AG09319 (cell line): ENCODE data around the gene WWC2.

Source experiments
- DNase-seq: peaks from one replicate; pipeline ENCODE4 v3.0.0-alpha.2; 2010; ENCODE audit warnings: low read depth; ENCODE audit errors: extremely low read depth
- TF ChIP-seq, protein P1 (sequence below): IDR thresholded peaks from 2 replicates; pipeline ENCODE4 v1.5.1; 2011; ENCODE audit warnings: low read depth, mild to moderate bottlenecking, inconsistent platforms, low read length, moderate library complexity

WWC2 gene

DNA sequence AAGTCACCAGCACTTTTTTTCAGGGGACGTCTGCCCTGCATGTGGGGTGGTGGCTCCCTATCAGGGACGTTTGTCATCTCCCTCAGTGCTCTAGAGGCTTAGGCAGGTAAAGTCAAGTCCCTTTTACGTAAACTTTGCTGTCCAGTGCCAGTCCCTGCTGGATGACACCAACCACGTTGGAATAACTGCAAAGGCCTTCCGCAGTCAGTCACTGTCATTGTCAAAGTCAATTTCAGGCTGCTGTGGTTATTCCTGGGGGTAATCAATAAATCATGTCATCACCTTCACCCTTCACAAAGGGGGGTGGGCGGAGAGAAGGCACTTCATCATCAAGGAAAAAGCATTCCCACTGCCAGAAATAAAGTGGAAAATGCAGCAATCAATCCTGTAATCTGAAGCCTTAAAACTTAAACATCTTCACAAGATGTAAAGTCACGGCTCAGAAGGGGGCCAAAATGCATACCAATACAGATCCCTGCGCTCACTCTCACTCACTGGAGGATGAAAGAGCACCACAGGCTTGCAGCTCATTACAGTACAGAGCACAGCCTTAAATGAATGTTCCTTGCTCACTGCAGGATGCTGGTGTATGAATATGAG, 164.8 kb downstream of the WWC2 start:
- DNase-seq: no peak
- TF ChIP-seq, protein P1, sequence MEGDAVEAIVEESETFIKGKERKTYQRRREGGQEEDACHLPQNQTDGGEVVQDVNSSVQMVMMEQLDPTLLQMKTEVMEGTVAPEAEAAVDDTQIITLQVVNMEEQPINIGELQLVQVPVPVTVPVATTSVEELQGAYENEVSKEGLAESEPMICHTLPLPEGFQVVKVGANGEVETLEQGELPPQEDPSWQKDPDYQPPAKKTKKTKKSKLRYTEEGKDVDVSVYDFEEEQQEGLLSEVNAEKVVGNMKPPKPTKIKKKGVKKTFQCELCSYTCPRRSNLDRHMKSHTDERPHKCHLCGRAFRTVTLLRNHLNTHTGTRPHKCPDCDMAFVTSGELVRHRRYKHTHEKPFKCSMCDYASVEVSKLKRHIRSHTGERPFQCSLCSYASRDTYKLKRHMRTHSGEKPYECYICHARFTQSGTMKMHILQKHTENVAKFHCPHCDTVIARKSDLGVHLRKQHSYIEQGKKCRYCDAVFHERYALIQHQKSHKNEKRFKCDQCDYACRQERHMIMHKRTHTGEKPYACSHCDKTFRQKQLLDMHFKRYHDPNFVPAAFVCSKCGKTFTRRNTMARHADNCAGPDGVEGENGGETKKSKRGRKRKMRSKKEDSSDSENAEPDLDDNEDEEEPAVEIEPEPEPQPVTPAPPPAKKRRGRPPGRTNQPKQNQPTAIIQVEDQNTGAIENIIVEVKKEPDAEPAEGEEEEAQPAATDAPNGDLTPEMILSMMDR: no peak

- no peak for DNase-seq
- TF ChIP-seq, protein P1: no peak
These were observed 165.6 kb downstream of the WWC2 start for GRCh38 chr4:183264614-183265013.

GRCh38 chr4:183266371-183266770, 167.3 kb downstream of the WWC2 start:
- TF ChIP-seq, protein P1: no peak
- no peak for DNase-seq

GRCh38 chr4:183268556-183268955, 169.5 kb downstream of the WWC2 start:
- TF ChIP-seq, protein P1: no peak
- DNase-seq: no peak

GRCh38 chr4:183272384-183272783, 173.3 kb downstream of the WWC2 start:
- DNase-seq: no peak
- TF ChIP-seq, protein P1: no peak

- DNase-seq: no peak
- TF ChIP-seq, protein P1: no peak
These were observed 177.0 kb downstream of the WWC2 start for GRCh38 chr4:183276106-183276505.

GRCh38 chr4:183284258-183284785, 185.3 kb downstream of the WWC2 start:
- DNase-seq: no peak
- TF ChIP-seq, protein P1: no peak
